SKM-1 (cell line): ENCODE measurements around the gene GTF2F1.
"Not testable (repeated sequence)": the region's sequence is repeated elsewhere in the genome, so short reads cannot be mapped to it uniquely, and the experiment has no call there.

ENCODE experiments used
- DNase-seq: peaks from one replicate; lab custom pipeline; 2025; ENCODE audit not compliant: unreplicated experiment; lab: John Stamatoyannopoulos, UW

The GTF2F1 gene

DNA sequence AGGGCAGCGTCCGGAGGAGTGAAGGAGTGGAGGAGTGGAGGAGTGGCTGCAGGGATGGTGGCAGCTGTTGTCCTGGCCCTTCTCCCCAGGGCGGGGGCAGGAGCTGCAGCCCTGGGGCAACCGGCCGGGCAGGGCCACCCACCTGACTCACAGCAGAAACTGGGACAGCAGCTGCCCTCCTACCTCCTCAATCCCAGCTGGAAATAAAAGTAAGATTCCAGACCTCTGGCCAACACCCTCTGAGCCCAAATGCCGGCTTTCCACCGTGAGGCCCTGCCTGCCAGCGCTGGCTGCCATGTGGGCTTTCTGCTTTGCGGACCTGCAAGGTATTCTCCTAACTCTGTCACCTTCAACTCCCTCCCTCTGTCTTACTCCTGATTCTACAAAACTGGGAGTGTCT lies 35.0 kb downstream of the GTF2F1 start:
- no peak for DNase-seq

DNA sequence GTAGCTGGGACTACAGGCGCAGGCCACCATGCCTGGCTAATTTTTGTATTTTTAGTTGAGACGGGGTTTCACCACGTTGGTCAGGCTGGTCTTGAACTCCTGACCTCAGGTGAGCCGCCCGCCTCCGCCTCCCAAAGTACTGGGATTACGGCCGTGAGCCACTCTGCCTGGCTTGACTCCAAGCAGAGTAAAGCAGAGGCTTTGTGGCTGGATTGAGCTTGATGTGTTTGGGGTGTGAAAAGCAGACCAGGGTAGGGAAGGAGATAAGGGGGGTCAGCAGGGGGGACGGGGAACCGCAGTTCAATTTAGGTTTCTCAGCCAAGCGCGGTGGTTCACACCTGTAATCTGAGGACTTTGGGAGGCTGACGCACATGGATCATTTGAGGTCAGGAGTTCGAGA lies 35.8 kb downstream of the GTF2F1 start:
- DNase-seq: no peak

DNA sequence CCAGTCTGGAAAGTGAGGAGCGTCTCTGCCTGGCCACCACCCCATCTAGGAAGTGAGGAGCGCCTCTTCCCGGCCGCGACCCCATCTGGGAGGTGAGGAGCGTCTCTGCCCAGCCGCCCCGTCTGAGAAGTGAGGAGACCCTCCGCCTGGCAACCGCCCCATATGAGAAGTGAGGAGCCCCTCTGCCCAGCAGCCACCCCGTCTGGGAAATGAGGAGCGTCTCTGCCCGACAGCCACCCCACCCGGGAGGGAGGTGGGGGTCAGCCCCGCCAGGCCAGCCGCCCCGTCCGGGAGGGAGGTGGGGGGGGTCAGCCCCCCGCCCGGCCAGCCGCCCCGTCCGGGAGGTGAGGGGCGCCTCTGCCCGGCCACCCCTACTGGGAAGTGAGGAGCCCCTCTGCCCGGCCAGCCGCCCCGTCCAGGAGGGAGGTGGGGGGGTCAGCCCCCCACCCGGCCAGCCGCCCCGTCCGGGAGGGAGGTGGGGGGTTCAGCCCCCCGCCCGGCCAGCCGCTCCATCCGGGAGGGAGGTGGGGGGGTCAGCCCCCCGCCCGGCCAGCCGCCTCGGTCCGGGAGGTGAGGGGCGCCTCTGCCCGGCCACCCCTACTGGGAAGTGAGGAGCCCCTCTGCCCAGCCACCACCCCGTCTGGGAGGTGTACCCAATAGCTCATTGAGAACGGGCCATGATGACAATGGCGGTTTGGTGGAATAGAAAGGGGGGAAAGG lies 37.5 kb downstream of the GTF2F1 start:
- DNase-seq: not testable (repeated sequence)

DNA sequence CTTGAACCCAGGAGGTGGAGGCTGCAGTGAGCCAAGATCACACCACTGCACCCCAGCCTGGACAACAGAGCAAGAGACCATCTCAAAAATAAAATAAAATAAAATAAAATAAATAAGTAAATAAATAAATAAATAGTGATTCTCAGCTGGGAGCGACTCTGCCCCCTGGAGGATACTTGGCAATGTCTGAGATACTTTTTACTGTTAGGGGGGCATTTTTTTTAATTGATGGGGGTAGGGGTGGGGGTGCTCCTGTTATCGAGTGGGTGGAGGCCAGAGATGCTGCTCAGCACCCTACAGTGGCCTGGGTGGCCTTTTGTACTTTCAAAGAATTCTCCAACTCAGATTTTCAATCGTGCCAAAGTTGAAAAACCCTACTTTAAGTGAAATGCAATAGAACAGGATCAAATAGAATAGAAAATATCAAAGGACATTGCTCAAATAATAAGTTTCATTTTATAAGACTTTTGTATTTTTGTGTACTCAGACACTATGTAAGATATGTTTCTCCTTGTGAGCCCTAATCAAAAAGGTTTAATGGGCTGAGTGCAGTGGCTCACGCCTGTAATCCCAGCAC lies 38.8 kb downstream of the GTF2F1 start:
- no peak for DNase-seq

DNA sequence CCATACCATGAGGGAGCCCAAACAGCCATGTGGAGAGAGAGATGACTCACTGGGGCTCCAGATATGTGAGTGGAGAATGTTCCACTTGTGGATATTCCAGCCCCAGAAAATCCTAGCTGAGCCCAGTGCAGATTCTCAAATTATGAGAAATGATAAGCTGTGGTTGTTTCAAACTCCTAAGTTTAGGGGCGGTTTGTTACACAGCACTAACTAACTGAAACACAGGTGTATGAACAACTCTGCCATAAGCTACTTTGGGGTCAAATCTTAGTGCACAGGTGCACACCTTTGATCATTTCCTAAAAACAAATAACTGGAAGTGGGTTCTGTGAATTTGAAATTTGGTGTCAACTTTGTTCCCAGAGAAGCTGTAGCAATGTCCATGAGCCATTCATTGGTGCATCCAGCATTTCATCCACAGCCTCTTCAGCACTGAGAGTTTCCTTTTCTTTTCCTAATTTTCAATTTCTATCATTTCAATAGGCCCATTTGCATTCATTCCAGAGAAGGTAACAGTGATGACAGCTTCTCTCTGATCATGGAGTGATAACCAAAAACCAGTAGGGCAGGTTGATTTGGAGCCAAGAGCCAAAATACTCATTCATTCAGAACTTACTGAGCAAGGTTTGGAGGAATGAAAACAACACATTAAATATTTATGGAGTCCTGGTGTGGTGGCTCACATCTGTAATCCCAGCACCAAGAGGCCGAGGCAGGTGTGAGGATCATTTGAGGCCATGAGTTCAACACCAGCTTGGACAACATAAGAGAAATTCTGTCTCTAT lies 40.4 kb downstream of the GTF2F1 start:
- no peak for DNase-seq

DNA sequence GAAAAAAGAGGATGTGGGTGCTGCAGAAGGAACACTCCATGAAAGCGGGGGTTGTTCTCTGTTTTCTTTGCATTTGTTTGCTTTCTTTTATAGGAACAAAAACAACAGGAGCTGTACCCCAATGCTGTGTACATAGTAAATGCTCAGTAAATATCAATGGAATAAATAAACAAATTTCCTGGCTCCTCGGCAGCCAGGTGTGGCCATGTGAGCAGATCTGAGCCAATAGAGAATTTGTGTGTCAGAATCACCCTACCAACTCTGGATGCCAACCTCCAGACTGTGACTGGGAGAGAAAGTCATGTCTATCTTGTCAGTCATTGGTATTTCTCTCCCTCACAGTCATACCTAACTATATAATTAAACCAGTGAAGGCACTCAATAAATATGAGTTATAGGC lies 42.3 kb downstream of the GTF2F1 start:
- no peak for DNase-seq

DNA sequence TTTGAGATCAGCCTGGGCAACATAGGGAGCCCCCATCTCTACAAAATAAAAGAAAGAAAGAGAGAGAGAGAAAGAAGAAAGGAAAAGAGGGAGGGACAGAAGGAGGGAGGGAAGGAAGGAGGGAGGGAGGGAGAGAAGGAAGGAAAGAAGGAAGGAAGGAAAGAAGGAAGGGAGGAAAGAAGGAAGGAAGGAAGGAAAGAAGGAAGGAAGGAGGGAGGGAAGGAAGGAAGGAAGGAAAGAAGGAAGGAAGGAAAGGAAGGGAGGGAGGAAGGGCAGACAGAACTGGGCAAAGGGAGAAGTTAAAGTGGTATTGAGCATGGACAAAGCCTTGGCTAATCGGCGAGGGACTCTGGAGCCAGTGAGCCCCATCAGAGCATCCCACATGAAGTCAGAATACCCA lies 43.7 kb downstream of the GTF2F1 start:
- not testable (repeated sequence) for DNase-seq

DNA sequence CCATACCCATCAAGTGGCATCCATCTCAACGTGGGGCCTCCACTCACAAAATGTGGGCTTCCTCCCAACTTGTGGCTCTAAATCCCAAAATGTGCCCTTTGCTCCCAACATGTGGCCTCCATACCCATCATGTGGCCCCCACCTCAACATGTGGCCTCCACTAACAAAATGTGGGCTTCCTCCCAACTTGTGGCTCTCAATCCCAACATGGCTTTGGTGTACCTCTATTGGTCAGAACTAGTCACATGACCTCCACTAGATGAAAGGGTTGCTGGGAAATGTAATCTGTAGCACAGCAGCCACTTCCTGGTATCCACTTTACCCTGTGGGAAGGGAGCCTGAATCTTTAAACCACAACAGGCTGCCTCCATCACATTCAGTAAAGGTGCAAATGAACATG lies 49.5 kb downstream of the GTF2F1 start:
- no peak for DNase-seq

DNA sequence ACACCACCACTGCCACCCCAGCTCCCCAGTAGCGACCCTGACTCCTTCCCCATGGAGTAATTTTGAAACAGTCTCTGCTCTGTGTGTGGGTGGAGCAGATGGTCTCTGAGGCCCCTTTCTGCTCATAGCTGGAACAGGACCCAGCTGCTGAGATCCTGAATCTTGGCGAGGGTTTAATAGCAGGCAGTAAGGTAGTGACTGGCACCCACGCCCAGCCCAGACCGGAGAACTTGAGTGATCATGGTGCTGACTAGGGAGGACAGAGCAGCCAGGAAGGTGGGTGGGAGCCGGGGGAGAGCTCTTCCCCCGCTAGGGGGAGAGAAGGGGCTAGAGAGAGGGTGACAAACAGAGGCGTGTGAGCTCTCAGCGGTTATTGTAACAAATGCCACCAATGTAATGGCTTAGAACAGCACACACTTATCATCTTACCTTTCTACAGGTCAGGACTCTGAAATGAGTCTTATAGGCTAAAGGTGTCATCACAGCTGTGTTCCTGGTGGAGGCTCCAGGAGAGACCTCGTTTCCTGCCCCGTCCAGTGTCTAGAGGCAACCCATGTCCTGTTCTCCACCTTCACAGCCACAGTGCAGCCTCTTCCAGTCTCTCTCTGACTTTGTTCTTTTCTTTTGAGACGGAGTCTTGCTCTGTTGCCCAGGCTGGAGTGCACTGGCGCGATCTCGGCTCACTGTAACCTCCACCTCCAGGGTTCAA lies 52.3 kb downstream of the GTF2F1 start:
- DNase-seq: no peak

DNA sequence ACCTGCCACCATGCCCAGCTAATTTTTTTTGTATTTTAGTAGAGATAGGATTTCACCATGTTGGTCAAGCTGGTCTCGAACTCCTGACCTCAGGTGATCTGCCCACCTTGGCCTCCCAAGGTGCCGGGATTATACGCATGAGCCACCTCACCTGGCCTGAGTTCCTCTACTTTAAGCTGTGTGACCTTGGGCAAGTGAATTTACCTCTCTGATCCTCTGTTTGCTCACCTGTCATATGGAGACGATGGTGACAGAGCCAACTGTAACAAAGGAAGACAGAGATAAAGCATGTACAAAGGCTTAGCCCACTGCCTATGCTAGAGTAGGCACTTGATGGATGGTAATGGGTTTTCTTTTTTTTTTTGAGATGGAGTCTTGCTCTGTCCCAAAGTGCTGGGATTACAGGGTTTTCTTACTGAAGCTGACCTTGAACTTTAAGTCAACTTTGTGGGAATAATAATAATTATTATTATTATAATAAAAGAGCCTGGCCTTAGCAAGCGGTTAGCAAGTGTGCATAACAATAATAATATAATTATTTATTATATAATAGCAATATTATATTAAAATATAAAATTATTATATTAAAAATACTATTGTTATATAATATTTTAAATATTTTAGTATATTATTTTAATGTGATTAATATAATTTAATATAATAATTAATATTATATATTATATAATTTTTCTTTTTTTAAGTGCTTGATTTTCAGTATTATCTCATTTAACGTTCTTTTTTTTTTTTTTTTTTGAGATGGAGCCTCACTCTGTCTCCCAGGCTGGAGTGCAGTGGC lies 58.3 kb downstream of the GTF2F1 start:
- no peak for DNase-seq

DNA sequence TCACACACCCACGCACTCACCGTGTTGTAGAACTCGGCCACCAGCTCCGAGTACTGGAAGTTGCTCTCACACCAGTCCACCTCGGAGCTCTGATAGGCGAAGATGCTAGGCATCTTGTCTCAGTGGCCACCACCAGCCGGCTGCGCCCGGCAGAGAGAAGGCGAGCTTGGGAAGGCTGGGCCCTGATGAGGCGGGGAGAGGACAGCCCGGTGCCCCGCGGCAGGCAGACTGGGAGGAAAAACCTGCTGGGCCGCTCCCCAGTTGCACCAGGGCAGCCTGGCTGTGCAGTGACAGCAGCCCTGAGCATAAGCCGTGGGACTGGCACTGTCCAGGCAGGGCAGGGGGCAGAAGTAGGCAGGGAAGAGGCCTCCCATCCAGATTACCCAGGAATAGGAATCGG lies 59.5 kb downstream of the GTF2F1 start, which contains the start of gene ACER1:
Gene ACER1, minus strand, starts transcription at position 174 of the 400 bp plus-strand sequence. Its CDS starts 61 bp downstream, at position 113.
- no peak for DNase-seq
